Lung (tissue), 12 donors: ENCODE data around the gene C1orf146. TPM values are rescaled to one million over a fixed set of nuclear protein-coding genes. Genes with fewer than 3 reads are reported as not detected.

Experiments
- ATAC-seq: fragments of 200-7000 bp; cut with Tn5 transposase; one replicate; pipeline ENCODE4 v1.9.1; 2020; ENCODE audit warnings: moderate number of reproducible peaks; ENCODE audit not compliant: insufficient read depth, low FRiP score
- DNase-seq, 3 donors: peaks; one replicate each; pipeline ENCODE4 v3.0.0-alpha.2; 2013 to 2017
- H3K27ac ChIP-seq, 2 donors: one replicate each; pipeline ENCODE4 v1.5.1; 2013; ENCODE audit warnings: mild to moderate bottlenecking in 2 of 2, moderate library complexity in 2 of 2, control low read depth in 1 of 2, inconsistent platforms in 1 of 2, low read depth in 1 of 2, low read length in 1 of 2
- H3K27me3 ChIP-seq, 3 donors: one replicate each; pipeline ENCODE4 v1.5.1; 2013; ENCODE audit warnings: low read length in 2 of 3; ENCODE audit not compliant: control insufficient read depth in 3 of 3, insufficient read depth in 3 of 3
- H3K36me3 ChIP-seq, 4 donors: one replicate each; pipeline ENCODE4 v1.5.1; 2013; ENCODE audit warnings: low read length in 4 of 4, mild to moderate bottlenecking in 1 of 4, moderate library complexity in 1 of 4; ENCODE audit not compliant: control insufficient read depth in 4 of 4, insufficient read depth in 4 of 4
- H3K4me1 ChIP-seq, 5 donors: one replicate each; pipeline ENCODE4 v1.5.1; 2013; ENCODE audit warnings: low read length in 5 of 5, mild to moderate bottlenecking in 2 of 5, moderate library complexity in 1 of 5; ENCODE audit not compliant: control insufficient read depth in 5 of 5, insufficient read depth in 5 of 5
- H3K4me3 ChIP-seq: one replicate; pipeline ENCODE4 v1.5.1; 2013; ENCODE audit warnings: mild to moderate bottlenecking, control low read depth, moderate library complexity
- H3K9ac ChIP-seq, 2 donors: one replicate each; pipeline ENCODE4 v1.5.1; 2013; ENCODE audit warnings: low read length in 2 of 2, control low read depth in 1 of 2; ENCODE audit not compliant: insufficient read depth in 1 of 2
- H3K9me3 ChIP-seq, 4 donors: one replicate each; pipeline ENCODE4 v1.5.1; 2013; ENCODE audit warnings: low read length in 3 of 4, mild to moderate bottlenecking in 1 of 4, moderate library complexity in 1 of 4; ENCODE audit not compliant: control insufficient read depth in 4 of 4, insufficient read depth in 3 of 4
- CTCF ChIP-seq: IDR thresholded peaks from 2 replicates; pipeline ENCODE4 v1.5.1; 2012; ENCODE audit warnings: mild to moderate bottlenecking; ENCODE audit errors: control extremely low read depth, extremely low read depth
- WGBS, 2 donors: extraction: QIAGEN DNeasy Blood & Tissue Kit; methylation state at CpG; one replicate each; pipeline ENCODE4 v1.1.7; 2013; 5-methylcytosine and 5-hydroxymethylcytosine counted together
- polyA plus RNA-seq, 2 donors: library from polyadenylated mRNA; stranded (reverse); fragments of 200-250 nt; gene quantifications; one replicate each; pipeline ENCODE4 v1.2.1, GENCODE V29; 2013
- total RNA-seq, 2 donors: library from RNA; depleted of rRNA in 1 of 2; stranded (reverse); fragments of >200 nt in 1 of 2; gene quantifications; one replicate each; pipeline ENCODE4 v1.2.1, GENCODE V29; 2014 to 2021
- donor health status: control.
- donor health status: control.
- donor health status: Bipolar disorder and iron deficiency.
- donor health status: healthy.
- donor health status: DM: yes; HTN: yes; CAD: no.

The C1orf146 gene
- total and polyA plus RNA-seq, 4 donors = not detected

GRCh38 chr1:92184632-92185031 lies 33.1 kb upstream of the C1orf146 start:
- H3K9me3 ChIP-seq = no peaks in the 10 kb centered on the region
- H3K36me3 ChIP-seq = peaks cover 0 to 9% (median 8%) of the 10 kb centered on the region in 4 donors
- 90 to 96% methylated on average over 1 of the region's 1 CpG for WGBS, 2 donors
- no peak for DNase-seq
- no peak overlapping the region for H3K4me3 ChIP-seq
- H3K9ac ChIP-seq = no peak overlapping the region
- ATAC-seq = no peak
- H3K27ac ChIP-seq = no peak overlapping the region
- no peaks in the 10 kb centered on the region for H3K27me3 ChIP-seq
- no peak for TF ChIP-seq CTCF
- no peaks in the 10 kb centered on the region for H3K4me1 ChIP-seq

GRCh38 chr1:92186081-92186480 lies 31.6 kb upstream of the C1orf146 start:
- no peak for TF ChIP-seq CTCF
- 98% methylated on average over 1 of the region's 1 CpG for WGBS, 2 donors
- H3K36me3 ChIP-seq = peaks cover 0 to 6% (median 5%) of the 10 kb centered on the region in 4 donors
- H3K4me3 ChIP-seq = no peak overlapping the region
- ATAC-seq (no peak), DNase-seq (no peak)
- H3K9ac ChIP-seq = no peak overlapping the region
- H3K9me3 ChIP-seq = no peaks in the 10 kb centered on the region
- H3K4me1 ChIP-seq = no peaks in the 10 kb centered on the region
- H3K27me3 ChIP-seq = no peaks in the 10 kb centered on the region
- no peak overlapping the region for H3K27ac ChIP-seq

- no peaks in the 10 kb centered on the region for H3K4me1 ChIP-seq
- peaks cover 0 to 2% (median 0%) of the 10 kb centered on the region in 4 donors for H3K9me3 ChIP-seq
- H3K27me3 ChIP-seq = no peaks in the 10 kb centered on the region
- H3K4me3 ChIP-seq = no peak overlapping the region
- WGBS, 2 donors = 87 to 91% methylated on average over 7 of the region's 7 CpGs
- H3K36me3 ChIP-seq = peaks cover 0 to 2% (median 0%) of the 10 kb centered on the region in 4 donors
- DNase-seq (no peak), ATAC-seq (no peak)
- no peak for TF ChIP-seq CTCF
- no peak overlapping the region for H3K27ac ChIP-seq
- H3K9ac ChIP-seq = no peak overlapping the region
These were observed 29.1 kb upstream of the C1orf146 start for GRCh38 chr1:92188436-92189255.
